Astrocyte of the cerebellum (primary cell): ENCODE measurements around the gene GJA1.

ENCODE experiments used
- DNase-seq: peaks from one replicate; pipeline ENCODE4 v3.0.0-alpha.2; 2011; ENCODE audit warnings: low read depth
- H3K4me3 ChIP-seq: 2 replicates; pipeline ENCODE4 v1.5.1; 2011; ENCODE audit warnings: mild to moderate bottlenecking, low read depth, low read length, moderate library complexity
- CTCF ChIP-seq: IDR thresholded peaks from 2 replicates; pipeline ENCODE4 v1.5.1; 2012; ENCODE audit warnings: low read length, low read depth, moderate library complexity, mild to moderate bottlenecking; ENCODE audit errors: missing control alignments
- in situ Hi-C: cut with HindIII; loops from 2 replicates; pipeline ENCODE4 v1.10.0; 2017; ENCODE audit warnings: low sequenced_read_pairs

The GJA1 gene

GRCh38 chr6:121399966-121400365 is 35.5 kb upstream of the GJA1 start:
- TF ChIP-seq CTCF: no peak
- H3K4me3 ChIP-seq: no peak overlapping the region
- in situ Hi-C loops: no loop called here
- no peak for DNase-seq

- no peak overlapping the region for H3K4me3 ChIP-seq
- no peak for DNase-seq
- TF ChIP-seq CTCF: no peak
- in situ Hi-C loops: no loop called here
Measured at GRCh38 chr6:121403964-121404363, 31.5 kb upstream of the GJA1 start.

GRCh38 chr6:121405306-121405705 is 30.1 kb upstream of the GJA1 start:
- H3K4me3 ChIP-seq: no peak overlapping the region
- TF ChIP-seq CTCF: no peak
- in situ Hi-C loops: no loop called here
- no peak for DNase-seq

GRCh38 chr6:121408321-121408720 is 27.1 kb upstream of the GJA1 start:
- in situ Hi-C loops: no loop called here
- no peak for TF ChIP-seq CTCF
- H3K4me3 ChIP-seq: no peak overlapping the region
- no peak for DNase-seq

- in situ Hi-C loops: no loop called here
- TF ChIP-seq CTCF: no peak
- H3K4me3 ChIP-seq: no peak overlapping the region
- DNase-seq: no peak
Measured at GRCh38 chr6:121413879-121414278, 21.6 kb upstream of the GJA1 start.

- no peak for TF ChIP-seq CTCF
- in situ Hi-C loops: no loop called here
Measured at GRCh38 chr6:121418346-121418745, 17.1 kb upstream of the GJA1 start.

GRCh38 chr6:121426686-121427085 is 8.8 kb upstream of the GJA1 start:
- in situ Hi-C loops: no loop called here
- TF ChIP-seq CTCF: no peak
- no peak for DNase-seq
- no peak overlapping the region for H3K4me3 ChIP-seq

More at GRCh38 chr6:121418346-121418745, 17.1 kb upstream of the GJA1 start:
- DNase-seq: no peak
- H3K4me3 ChIP-seq: no peak overlapping the region
